Stomach (tissue), 4 donors: Measurements from ENCODE around the gene CRACR2A.

ENCODE experiments used
- EP300 ChIP-seq: sonication (generic); formaldehyde crosslinking; IDR thresholded peaks from one replicate; pipeline ENCODE4 v1.6.1; 2017; ENCODE audit warnings: antibody characterized with exemption
- POLR2A ChIP-seq, 4 donors: fragments of 450-650 bp; IDR thresholded peaks; one replicate each; pipeline ENCODE4 v1.6.1; 2016; ENCODE audit warnings: antibody characterized with exemption in 4 of 4, control low read depth in 2 of 4, mild to moderate bottlenecking in 1 of 4, moderate library complexity in 1 of 4
- TF ChIP-seq, protein P1 (sequence below), 7 experiments: fragments of 450-650 bp in 4 of 7; fragments of 200-600 bp in 3 of 7; sonication (generic) in 3 of 7; IDR thresholded peaks; one replicate each; pipeline ENCODE4 v1.5.1; 2016 to 2019; ENCODE audit warnings: antibody characterized with exemption in 7 of 7, control low read depth in 2 of 7, mild to moderate bottlenecking in 1 of 7

GRCh38 chr12:3630111-3630510 is 122.8 kb downstream of the CRACR2A start:
- TF ChIP-seq POLR2A (IDR thresholded peaks at IDR 0.05) (no peak), EP300 (no peak)
- TF ChIP-seq, protein P1, sequence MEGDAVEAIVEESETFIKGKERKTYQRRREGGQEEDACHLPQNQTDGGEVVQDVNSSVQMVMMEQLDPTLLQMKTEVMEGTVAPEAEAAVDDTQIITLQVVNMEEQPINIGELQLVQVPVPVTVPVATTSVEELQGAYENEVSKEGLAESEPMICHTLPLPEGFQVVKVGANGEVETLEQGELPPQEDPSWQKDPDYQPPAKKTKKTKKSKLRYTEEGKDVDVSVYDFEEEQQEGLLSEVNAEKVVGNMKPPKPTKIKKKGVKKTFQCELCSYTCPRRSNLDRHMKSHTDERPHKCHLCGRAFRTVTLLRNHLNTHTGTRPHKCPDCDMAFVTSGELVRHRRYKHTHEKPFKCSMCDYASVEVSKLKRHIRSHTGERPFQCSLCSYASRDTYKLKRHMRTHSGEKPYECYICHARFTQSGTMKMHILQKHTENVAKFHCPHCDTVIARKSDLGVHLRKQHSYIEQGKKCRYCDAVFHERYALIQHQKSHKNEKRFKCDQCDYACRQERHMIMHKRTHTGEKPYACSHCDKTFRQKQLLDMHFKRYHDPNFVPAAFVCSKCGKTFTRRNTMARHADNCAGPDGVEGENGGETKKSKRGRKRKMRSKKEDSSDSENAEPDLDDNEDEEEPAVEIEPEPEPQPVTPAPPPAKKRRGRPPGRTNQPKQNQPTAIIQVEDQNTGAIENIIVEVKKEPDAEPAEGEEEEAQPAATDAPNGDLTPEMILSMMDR (IDR thresholded peaks at IDR 0.05): no peak
